ENCODE data around the gene KIAA1549.

Gene KIAA1549

DNA sequence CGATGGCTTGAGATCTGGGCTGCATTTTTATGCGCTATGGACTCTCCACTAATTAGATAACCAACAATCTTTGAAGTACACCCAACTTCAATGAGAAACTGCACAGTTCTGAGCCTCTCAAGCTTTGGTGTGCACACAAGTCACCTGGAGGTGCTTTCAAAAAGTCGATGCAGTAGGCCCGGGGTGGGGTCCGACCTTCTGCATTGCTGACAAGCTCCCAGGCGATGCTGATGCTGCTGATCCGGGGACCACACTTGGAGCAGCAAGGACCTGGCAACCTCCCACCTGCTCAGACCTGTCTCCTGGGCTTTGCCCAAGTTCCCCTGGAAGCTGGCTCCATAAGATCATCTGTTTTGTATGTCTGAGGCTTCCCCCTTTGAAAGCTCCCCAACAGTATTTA, 10.7 kb downstream of the KIAA1549 start:
- no peak for DNase-seq
- Histone ChIP-seq H3K9me3 (no peaks in the 10 kb centered on the region), H3K4me3 (ENCODE audit: low read depth, low read length) (no peak overlapping the region), H3K4me1 (peaks cover 7% of the 10 kb centered on the region; the same call in 1 of the 2 replicates), H3K36me3 (no peaks in the 10 kb centered on the region), H3K27me3 (no peaks in the 10 kb centered on the region)
- no peak for TF ChIP-seq CTCF (IDR thresholded peaks at IDR 0.05; ENCODE audit: low read depth, low read length)

DNA sequence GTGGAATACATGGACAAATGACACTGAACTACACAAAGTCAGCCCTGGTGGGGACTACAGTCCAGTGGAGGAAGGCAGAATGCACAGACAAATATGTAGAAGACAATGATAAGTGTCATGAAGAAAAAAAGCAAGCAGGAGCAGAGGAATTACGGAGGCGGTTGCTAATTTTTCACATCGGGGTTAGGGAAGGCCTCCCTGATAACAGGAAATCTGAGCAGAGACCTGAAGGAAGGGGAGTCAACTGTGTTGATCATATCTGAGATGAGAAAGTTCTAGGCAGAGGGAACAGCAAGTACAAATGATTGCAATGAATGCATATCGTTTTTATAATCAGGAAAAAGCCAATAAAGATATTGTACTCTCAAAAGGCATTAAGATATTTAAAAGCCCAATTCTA, 14.0 kb downstream of the KIAA1549 start:
- Histone ChIP-seq H3K4me3 (ENCODE audit: low read depth, low read length) (no peak overlapping the region), H3K9me3 (no peaks in the 10 kb centered on the region), H3K36me3 (no peaks in the 10 kb centered on the region), H3K27me3 (no peaks in the 10 kb centered on the region), H3K4me1 (no peaks in the 10 kb centered on the region)
- TF ChIP-seq CTCF (IDR thresholded peaks at IDR 0.05; ENCODE audit: low read depth, low read length): no peak
- DNase-seq: no peak

DNA sequence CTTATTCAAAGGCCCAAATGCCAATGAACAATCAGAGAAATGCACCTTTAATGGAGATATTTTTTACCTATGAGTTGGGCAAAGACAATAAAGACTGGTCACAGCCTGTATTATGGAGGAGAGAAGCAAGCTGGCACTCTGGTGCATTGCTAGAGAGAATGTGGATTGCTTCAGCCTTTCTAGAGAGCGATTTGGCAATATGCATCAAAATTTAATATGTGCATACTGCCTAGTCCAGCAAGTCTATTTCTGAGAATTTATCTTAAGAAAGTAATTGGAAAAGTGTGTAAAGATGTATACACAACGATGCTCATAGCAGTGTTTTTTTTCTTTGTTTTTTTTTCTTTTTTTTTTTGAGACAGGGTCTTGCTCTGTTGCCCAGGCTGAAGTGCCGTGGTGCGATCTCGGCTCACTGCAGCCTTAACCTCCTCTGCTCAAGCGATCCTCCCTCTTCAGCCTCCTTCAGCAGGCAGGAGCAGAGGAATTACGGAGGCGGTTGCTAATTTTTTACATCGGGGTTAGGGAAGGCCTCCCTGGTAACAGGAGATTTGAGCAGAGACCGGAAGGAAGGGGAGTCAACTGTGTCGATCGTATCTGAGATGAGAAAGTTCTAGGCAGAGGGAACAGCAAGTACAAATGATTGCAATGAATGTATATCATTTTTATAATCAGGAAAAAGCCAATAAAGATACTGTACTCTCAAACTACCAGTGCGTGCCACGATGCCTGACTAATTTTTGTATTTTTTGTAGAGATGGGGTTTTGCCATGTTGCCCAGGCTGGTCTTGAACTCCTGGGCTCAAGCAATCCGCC, 16.4 kb downstream of the KIAA1549 start:
- Histone ChIP-seq H3K36me3 (no peaks in the 10 kb centered on the region), H3K4me3 (ENCODE audit: low read depth, low read length) (no peak overlapping the region), H3K9me3 (no peaks in the 10 kb centered on the region), H3K27me3 (no peaks in the 10 kb centered on the region), H3K4me1 (no peaks in the 10 kb centered on the region)
- DNase-seq: no peak
- TF ChIP-seq CTCF (IDR thresholded peaks at IDR 0.05; ENCODE audit: low read depth, low read length): no peak

GRCh38 chr7:138963675-138964074, 17.5 kb downstream of the KIAA1549 start:
- Histone ChIP-seq H3K9me3 (no peaks in the 10 kb centered on the region), H3K36me3 (no peaks in the 10 kb centered on the region), H3K4me3 (ENCODE audit: low read depth, low read length) (no peak overlapping the region), H3K4me1 (no peaks in the 10 kb centered on the region), H3K27me3 (no peaks in the 10 kb centered on the region)
- DNase-seq: no peak
- TF ChIP-seq CTCF (IDR thresholded peaks at IDR 0.05; ENCODE audit: low read depth, low read length): no peak

- TF ChIP-seq CTCF (IDR thresholded peaks at IDR 0.05; ENCODE audit: low read depth, low read length): no peak
Observed at GRCh38 chr7:138962561-138963270, 18.5 kb downstream of the KIAA1549 start.

DNA sequence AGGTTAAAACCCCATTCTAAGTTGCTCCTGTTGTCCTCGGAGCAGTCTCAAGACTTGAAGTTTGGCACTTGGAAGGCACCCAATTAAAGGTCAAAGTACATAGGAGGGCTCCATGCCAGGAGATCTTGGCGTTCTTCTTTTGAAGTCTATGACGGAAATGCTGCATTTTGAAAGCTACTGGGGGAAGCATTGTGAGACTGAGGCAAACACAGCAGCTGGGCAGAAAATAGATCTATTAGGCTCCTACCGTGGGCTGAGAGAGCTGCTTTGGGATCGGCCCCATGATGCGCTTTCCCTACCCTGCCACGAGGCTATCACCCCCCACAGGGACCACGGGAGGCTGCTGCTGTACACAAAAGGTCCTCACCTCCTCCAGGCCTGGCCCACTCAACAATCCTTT, 20.0 kb downstream of the KIAA1549 start:
- H3K4me1 ChIP-seq: no peaks in the 10 kb centered on the region
- no peak for DNase-seq

More at GRCh38 chr7:138962561-138963270, 18.5 kb downstream of the KIAA1549 start:
- no peaks in the 10 kb centered on the region for H3K4me1 ChIP-seq
- H3K27me3 ChIP-seq: no peaks in the 10 kb centered on the region
- no peaks in the 10 kb centered on the region for H3K36me3 ChIP-seq
- no peak for DNase-seq
- no peak overlapping the region for H3K4me3 ChIP-seq (ENCODE audit: low read depth, low read length)
- no peaks in the 10 kb centered on the region for H3K9me3 ChIP-seq

More for the DNA sequence above, 20.0 kb downstream of the KIAA1549 start:
- TF ChIP-seq CTCF (IDR thresholded peaks at IDR 0.05; ENCODE audit: low read depth, low read length): no peak
- no peaks in the 10 kb centered on the region for H3K27me3 ChIP-seq
- no peaks in the 10 kb centered on the region for H3K36me3 ChIP-seq
- H3K4me3 ChIP-seq (ENCODE audit: low read depth, low read length): no peak overlapping the region
- H3K9me3 ChIP-seq: no peaks in the 10 kb centered on the region
